Measurements from ENCODE around the gene RARA.

Gene RARA

DNA sequence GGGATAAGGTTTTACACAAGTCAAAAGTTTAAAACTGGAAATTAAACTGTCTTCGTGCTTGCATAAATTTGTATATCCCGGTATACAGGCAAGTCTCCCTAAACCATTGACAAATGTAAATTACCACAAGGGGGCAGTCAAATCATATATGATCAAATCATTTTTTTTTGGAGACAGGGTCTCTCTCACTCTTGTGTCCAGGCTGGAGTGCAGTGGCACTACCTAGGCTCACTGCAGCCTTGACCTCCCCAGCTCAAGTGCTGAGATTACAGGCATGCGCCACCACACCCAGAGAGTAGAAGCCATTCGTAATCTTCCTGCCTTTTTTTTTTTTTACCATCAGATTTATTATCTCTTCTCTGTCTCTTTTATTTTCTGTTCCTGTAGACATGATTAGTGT lies 90.2 kb downstream of the RARA start:
- peak; percentile 22 for DNase-seq (ENCODE audit: extremely low read depth, low read depth)

DNA sequence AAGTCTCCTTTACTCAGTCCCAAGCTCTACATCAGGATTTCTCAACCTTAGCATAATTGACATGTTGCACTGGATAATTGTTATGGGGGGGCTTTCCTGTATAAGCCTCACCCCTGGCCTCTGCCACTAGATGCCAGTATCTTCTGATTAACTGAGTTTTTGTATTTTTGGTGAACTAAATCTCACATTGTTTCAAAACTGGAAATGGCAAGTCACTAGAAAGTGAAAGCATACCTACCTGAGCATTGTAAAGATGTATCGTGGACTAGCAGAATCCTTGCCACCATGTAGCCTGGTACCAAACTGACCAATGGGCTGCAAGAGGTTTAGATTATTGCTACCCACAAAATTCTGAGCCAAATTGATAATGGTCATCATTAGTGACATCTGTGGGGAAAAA lies 93.7 kb downstream of the RARA start:
- no peak for DNase-seq (ENCODE audit: extremely low read depth, low read depth)
- H3K4me3 ChIP-seq (replicated peaks; ENCODE audit: low read depth, low read length) = no peak overlapping the region
- TF ChIP-seq, protein P1, sequence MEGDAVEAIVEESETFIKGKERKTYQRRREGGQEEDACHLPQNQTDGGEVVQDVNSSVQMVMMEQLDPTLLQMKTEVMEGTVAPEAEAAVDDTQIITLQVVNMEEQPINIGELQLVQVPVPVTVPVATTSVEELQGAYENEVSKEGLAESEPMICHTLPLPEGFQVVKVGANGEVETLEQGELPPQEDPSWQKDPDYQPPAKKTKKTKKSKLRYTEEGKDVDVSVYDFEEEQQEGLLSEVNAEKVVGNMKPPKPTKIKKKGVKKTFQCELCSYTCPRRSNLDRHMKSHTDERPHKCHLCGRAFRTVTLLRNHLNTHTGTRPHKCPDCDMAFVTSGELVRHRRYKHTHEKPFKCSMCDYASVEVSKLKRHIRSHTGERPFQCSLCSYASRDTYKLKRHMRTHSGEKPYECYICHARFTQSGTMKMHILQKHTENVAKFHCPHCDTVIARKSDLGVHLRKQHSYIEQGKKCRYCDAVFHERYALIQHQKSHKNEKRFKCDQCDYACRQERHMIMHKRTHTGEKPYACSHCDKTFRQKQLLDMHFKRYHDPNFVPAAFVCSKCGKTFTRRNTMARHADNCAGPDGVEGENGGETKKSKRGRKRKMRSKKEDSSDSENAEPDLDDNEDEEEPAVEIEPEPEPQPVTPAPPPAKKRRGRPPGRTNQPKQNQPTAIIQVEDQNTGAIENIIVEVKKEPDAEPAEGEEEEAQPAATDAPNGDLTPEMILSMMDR (IDR thresholded peaks at IDR 0.05; ENCODE audit: low read depth, low read length, missing control alignments) = no peak

More for the DNA sequence above, 90.2 kb downstream of the RARA start:
- H3K4me3 ChIP-seq (replicated peaks; ENCODE audit: low read depth, low read length) = no peak overlapping the region
- TF ChIP-seq, protein P1 (IDR thresholded peaks at IDR 0.05; ENCODE audit: low read depth, low read length, missing control alignments) = peak; percentile 44

DNA sequence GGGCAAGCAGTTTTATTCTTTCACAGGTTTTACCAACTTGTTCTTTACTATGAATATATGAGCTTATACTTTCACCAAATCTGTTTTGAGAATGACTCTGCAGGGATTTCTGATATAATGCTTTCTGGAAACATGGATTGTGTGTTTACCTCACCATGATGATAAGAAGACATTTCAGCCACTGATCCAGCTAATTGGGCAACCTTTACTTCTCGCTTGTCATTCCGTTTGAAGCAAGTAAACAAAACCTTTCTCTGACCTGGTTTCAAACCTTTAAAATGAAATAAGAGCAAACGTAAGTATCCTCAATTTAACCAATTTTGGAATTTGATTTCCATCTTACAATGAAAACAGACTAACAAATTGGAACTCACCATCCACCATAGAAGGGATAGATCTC lies 95.0 kb downstream of the RARA start:
- TF ChIP-seq, protein P1 (IDR thresholded peaks at IDR 0.05; ENCODE audit: low read depth, low read length, missing control alignments) = no peak
- DNase-seq (ENCODE audit: extremely low read depth, low read depth) = no peak
- H3K4me3 ChIP-seq (replicated peaks; ENCODE audit: low read depth, low read length) = no peak overlapping the region
